Nephron (organoid): ENCODE results near the gene GXYLT1.
A peak's percentile ranks its signal among the peaks of the same experiment; 100 is the strongest.

ENCODE experiments used
- H3K27ac Mint-ChIP-seq, 3 experiments: 2 replicates each; pipeline ENCODE4 v1.8.0; 2020; ENCODE audit warnings: mixed read lengths in 3 of 3, mild to moderate bottlenecking in 2 of 3, moderate library complexity in 1 of 3
- H3K27me3 Mint-ChIP-seq: 2 replicates; pipeline ENCODE4 v1.8.0; 2021; ENCODE audit warnings: low read depth, mild to moderate bottlenecking, moderate library complexity, mixed read lengths
- H3K36me3 Mint-ChIP-seq: 2 replicates; pipeline ENCODE4 v1.8.0; 2020; ENCODE audit warnings: low read depth, mixed read lengths
- H3K4me1 Mint-ChIP-seq: 2 replicates; pipeline ENCODE4 v1.8.0; 2020; ENCODE audit warnings: mixed read lengths
- H3K4me3 Mint-ChIP-seq, 3 experiments: 2 replicates each; pipeline ENCODE4 v1.8.0; 2020; ENCODE audit warnings: mild to moderate bottlenecking in 3 of 3, mixed read lengths in 3 of 3, moderate library complexity in 2 of 3
- H3K9me3 Mint-ChIP-seq: 2 replicates; pipeline ENCODE4 v1.8.0; 2020; ENCODE audit warnings: mixed read lengths
- TF ChIP-seq, protein P1 (sequence below), 3 experiments: fragments of 200-600 bp; sonication (generic); IDR thresholded peaks; one replicate each; pipeline ENCODE4 v1.5.0; 2021; ENCODE audit warnings: antibody characterized with exemption in 3 of 3; ENCODE audit not compliant: unreplicated experiment in 3 of 3

GXYLT1 gene

DNA sequence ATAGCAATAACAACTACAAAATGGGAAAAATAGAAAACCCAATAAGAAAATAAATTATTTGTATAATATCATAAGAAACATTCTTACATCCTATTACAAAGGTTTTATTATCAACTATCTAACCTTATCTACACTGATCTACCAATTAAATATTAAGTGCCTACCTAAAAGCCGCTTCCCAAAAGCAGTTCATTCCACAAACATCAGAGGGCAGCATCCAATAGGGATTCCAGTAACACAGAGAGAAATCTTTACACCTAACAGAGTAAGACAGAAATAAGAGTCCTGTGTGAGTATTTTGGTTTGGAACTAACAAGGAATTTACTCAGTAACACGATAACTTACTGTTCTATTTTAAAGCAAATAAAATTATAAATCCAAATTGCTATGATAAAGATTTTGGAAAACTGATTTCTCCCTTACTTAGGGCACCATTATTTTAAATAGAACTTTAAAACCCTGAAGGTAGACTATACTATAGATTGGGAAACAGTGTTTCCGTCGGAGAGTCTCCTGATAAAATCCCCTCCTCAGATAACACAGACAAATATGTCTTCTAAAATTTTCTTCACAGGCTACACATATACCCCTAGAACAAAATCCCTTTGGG lies 15.0 kb downstream of the GXYLT1 start:
- H3K9me3 Mint-ChIP-seq, result no peaks in the 10 kb centered on the region
- TF ChIP-seq, protein P1, sequence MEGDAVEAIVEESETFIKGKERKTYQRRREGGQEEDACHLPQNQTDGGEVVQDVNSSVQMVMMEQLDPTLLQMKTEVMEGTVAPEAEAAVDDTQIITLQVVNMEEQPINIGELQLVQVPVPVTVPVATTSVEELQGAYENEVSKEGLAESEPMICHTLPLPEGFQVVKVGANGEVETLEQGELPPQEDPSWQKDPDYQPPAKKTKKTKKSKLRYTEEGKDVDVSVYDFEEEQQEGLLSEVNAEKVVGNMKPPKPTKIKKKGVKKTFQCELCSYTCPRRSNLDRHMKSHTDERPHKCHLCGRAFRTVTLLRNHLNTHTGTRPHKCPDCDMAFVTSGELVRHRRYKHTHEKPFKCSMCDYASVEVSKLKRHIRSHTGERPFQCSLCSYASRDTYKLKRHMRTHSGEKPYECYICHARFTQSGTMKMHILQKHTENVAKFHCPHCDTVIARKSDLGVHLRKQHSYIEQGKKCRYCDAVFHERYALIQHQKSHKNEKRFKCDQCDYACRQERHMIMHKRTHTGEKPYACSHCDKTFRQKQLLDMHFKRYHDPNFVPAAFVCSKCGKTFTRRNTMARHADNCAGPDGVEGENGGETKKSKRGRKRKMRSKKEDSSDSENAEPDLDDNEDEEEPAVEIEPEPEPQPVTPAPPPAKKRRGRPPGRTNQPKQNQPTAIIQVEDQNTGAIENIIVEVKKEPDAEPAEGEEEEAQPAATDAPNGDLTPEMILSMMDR (IDR thresholded peaks at IDR 0.05; ENCODE audit: unreplicated experiment in 3 of 3), result peak; percentile 90 to 91 (median 91)
- H3K27ac Mint-ChIP-seq, result no peak overlapping the region
- peaks cover 3% of the 10 kb centered on the region for H3K36me3 Mint-ChIP-seq
- no peak overlapping the region for H3K4me3 Mint-ChIP-seq
- no peaks in the 10 kb centered on the region for H3K27me3 Mint-ChIP-seq
- peaks cover 5% of the 10 kb centered on the region for H3K4me1 Mint-ChIP-seq

DNA sequence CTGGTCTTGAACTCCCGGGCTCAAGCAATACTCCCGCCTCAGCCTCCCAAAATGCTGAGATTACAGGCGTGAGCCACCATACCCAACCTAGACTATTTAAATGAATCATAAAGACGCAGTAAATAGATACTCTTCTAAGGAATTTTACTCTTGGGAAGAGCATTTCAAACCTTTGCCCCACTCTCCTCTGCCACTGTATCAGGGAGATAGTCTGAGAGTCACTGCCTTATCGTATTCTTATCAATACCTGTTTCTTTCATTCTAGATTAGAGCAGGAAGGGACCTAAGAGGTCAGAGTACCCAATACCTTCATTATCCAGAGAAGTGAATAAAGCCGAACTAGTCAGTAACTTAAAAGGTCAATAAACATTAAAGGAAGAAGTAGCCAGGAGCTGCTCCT lies 15.8 kb downstream of the GXYLT1 start:
- H3K27ac Mint-ChIP-seq, result no peak overlapping the region
- H3K4me1 Mint-ChIP-seq, result peaks cover 5% of the 10 kb centered on the region
- no peak overlapping the region for H3K4me3 Mint-ChIP-seq
- no peaks in the 10 kb centered on the region for H3K36me3 Mint-ChIP-seq
- TF ChIP-seq, protein P1 (IDR thresholded peaks at IDR 0.05; ENCODE audit: unreplicated experiment in 3 of 3), result no peak
- H3K9me3 Mint-ChIP-seq, result no peaks in the 10 kb centered on the region
- H3K27me3 Mint-ChIP-seq, result no peaks in the 10 kb centered on the region

- H3K27me3 Mint-ChIP-seq, result no peaks in the 10 kb centered on the region
- no peaks in the 10 kb centered on the region for H3K9me3 Mint-ChIP-seq
Measured at GRCh38 chr12:42128327-42128726, 16.3 kb downstream of the GXYLT1 start.

GRCh38 chr12:42126963-42127362 lies 17.7 kb downstream of the GXYLT1 start:
- no peaks in the 10 kb centered on the region for H3K36me3 Mint-ChIP-seq
- TF ChIP-seq, protein P1 (IDR thresholded peaks at IDR 0.05; ENCODE audit: unreplicated experiment in 3 of 3), result no peak
- no peak overlapping the region for H3K4me3 Mint-ChIP-seq
- peaks cover 5% of the 10 kb centered on the region for H3K4me1 Mint-ChIP-seq
- no peaks in the 10 kb centered on the region for H3K27me3 Mint-ChIP-seq
- no peaks in the 10 kb centered on the region for H3K9me3 Mint-ChIP-seq
- H3K27ac Mint-ChIP-seq, result no peak overlapping the region

More at GRCh38 chr12:42128327-42128726, 16.3 kb downstream of the GXYLT1 start:
- no peaks in the 10 kb centered on the region for H3K36me3 Mint-ChIP-seq
- no peak overlapping the region for H3K4me3 Mint-ChIP-seq
- H3K27ac Mint-ChIP-seq, result no peak overlapping the region
- TF ChIP-seq, protein P1 (IDR thresholded peaks at IDR 0.05; ENCODE audit: unreplicated experiment in 3 of 3), result no peak
- peaks cover 5% of the 10 kb centered on the region for H3K4me1 Mint-ChIP-seq

DNA sequence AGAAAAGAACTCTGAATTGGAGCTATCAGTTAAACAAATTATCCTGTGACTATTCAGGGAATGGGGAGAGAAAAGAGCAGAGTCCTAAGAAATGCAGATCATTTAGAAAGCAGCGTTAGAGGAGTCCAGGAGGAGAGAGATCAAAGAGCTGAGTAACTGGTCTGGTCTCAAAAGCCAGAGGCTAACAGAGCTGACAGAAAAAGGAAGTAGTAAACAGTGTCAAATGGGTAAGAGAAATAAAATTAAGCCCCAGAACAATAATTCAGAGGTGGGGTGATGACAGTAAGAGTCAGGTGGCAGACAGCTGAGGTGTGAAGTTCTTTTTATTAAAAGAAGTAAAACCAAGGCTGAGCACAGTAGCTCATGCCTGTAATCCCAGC lies 19.3 kb downstream of the GXYLT1 start:
- Mint-ChIP-seq H3K36me3 (peaks cover 4% of the 10 kb centered on the region), H3K27ac (no peak overlapping the region), H3K27me3 (no peaks in the 10 kb centered on the region), H3K4me3 (no peak overlapping the region), H3K9me3 (no peaks in the 10 kb centered on the region), H3K4me1 (peaks cover 4% of the 10 kb centered on the region)
- TF ChIP-seq, protein P1 (IDR thresholded peaks at IDR 0.05; ENCODE audit: unreplicated experiment in 3 of 3), result no peak

DNA sequence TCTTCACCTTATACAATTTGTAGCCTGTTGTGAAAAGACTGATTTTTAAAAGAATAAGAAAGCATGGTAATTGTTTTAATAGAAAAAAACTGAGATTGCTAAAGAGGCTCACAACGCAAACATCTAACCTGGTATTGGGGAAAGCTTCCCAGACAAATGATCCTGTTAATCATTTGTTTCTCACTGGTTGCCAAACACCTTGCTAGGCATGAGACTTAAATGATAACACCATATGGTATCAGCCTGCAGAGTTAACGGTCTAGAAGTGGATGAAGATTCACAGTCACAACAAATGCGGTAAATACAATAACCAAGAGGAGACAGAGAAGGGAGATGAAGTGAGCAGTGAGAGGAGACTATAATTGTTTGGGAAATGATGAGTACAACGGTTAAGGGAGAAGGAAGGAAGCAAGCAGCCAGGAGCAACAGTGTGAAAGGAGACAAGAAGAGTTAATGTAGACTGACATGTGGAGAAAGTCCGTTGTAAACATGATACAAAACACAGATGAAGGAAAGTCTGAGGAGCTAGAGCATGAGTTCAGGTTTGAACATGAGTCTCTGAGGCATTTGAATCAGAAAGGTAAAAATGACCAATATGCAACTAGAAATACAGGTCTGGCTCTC lies 19.8 kb downstream of the GXYLT1 start:
- Mint-ChIP-seq H3K27ac (no peak overlapping the region), H3K27me3 (no peaks in the 10 kb centered on the region), H3K36me3 (peaks cover 8% of the 10 kb centered on the region), H3K9me3 (peaks cover under 1% of the 10 kb centered on the region), H3K4me1 (no peaks in the 10 kb centered on the region), H3K4me3 (no peak overlapping the region)
- TF ChIP-seq, protein P1 (IDR thresholded peaks at IDR 0.05; ENCODE audit: unreplicated experiment in 3 of 3), result no peak
